Testis (tissue), 2 donors: ENCODE measurements around the gene TLN1.

ENCODE experiments used
- CTCF ChIP-seq, 3 experiments: fragments of 450-650 bp in 2 of 3; fragments of 200-600 bp in 1 of 3; sonication (generic) in 1 of 3; IDR thresholded peaks; one replicate each; pipeline ENCODE4 v1.5.1; 2016 to 2019; ENCODE audit warnings: antibody characterized with exemption in 3 of 3, mild to moderate bottlenecking in 2 of 3, moderate library complexity in 1 of 3
- POLR2A ChIP-seq: fragments of 450-650 bp; IDR thresholded peaks from one replicate; pipeline ENCODE4 v1.6.1; 2017; ENCODE audit warnings: antibody characterized with exemption, mild to moderate bottlenecking, moderate library complexity

GRCh38 chr9:35702696-35703095 is 29.3 kb downstream of the TLN1 start:
- TF ChIP-seq CTCF (IDR thresholded peaks at IDR 0.05) (no peak), POLR2A (no peak)
